Stimulated activated CD8-positive, alpha-beta memory T cell treated with anti-CD3 and anti-CD28 coated beads, Interleukin-2, amount 100 ng/mL, for 48 hours (primary cell): ENCODE measurements around the gene NSUN6.
A peak's percentile ranks its signal among the peaks of the same experiment; 100 is the strongest.

Experiments used
- DNase-seq, 2 donors: peaks; one replicate each; pipeline ENCODE4 v3.0.0-alpha.2; 2020; ENCODE audit warnings: low read depth in 2 of 2

Gene NSUN6

GRCh38 chr10:18651324-18652007, at the start of gene NSUN6:
TSS of gene NSUN6 (minus strand) at chr10:18651587. CDS start at chr10:18651203, 384 bp downstream.
- peak; percentile 88 to 91 for DNase-seq

GRCh38 chr10:18699849-18700840, 48.8 kb upstream of the NSUN6 start:
- no peak for DNase-seq

GRCh38 chr10:18690541-18690940, 39.2 kb upstream of the NSUN6 start:
- DNase-seq: no peak

DNA sequence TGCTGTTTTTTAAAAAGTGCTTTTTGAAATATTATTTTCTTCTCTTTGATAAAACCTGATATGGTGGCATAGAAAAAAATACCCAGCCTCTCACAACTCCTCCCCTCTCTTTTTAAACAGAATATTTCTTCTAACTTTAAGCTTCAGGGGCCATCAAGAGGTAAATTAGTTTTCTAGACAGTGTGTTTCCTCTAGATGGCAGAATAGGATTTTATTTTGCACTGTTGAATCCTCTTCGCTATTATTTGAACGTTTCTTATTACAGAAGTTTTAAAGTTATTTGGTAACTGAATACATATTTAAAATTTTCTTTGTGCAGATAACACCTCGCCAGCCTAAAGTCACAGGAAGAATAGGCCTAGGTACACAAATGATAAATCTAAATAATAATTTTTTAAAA, 38.1 kb upstream of the NSUN6 start:
- DNase-seq: no peak

DNA sequence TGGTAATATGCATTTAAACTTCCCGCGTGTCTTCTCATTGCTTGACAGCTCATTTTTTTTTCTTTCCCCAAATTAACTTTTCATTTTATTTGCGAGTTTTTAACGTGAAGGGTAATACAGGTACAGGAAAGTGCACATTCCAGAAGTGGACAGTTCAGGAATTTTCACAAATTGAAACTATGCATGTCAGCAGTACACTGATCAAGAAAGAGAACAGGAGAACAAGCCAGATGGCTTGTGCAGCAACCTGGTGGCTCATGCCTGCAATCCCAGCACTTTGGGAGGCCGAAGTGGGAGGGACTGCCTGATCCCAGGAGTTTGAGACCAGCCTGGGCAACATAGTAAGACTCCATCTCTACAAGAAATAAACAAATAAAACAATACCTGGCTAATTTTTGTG, 36.3 kb upstream of the NSUN6 start:
- no peak for DNase-seq

DNA sequence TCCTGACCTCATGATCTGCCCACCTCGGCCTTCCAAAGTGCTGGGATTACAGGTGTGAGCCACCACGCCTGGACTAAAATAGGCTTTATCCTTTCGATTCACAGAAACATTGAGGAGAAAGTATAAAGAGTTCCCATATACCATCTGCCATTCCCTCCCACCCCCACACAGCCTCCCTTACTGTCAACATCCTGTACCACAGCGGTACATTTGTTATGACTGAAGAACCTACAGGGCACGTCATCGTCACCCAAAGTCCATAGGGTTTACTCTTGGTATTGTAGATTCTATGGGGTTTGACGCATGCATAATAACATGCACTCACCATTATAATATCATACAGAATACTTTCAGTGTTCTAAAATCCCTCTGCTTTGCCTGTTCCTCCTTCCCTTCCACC, 35.8 kb upstream of the NSUN6 start:
- DNase-seq: no peak

DNA sequence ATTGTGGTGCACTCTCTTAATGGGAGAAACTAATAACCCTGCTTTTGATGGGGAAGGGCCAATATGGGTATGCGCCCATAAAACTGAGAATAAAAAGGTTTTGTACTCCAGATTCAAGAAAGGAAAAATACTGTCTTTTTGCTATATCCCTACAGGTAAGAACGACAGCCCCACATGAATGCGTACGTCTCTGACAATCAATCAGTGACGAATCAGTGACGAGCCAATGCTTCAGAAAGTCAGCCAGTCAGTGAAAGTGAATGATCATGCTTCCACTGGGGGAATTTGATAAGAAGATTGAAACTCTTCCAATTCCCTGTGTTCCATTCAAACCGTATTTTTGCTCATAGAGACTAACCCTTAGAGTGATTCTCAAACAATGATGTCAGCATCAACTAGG, 34.2 kb upstream of the NSUN6 start:
- DNase-seq: no peak

- no peak for DNase-seq
Measured at GRCh38 chr10:18684953-18685352, 33.6 kb upstream of the NSUN6 start.

GRCh38 chr10:18684416-18684815, 33.0 kb upstream of the NSUN6 start:
- DNase-seq: no peak

- no peak for DNase-seq
Measured at GRCh38 chr10:18683427-18683826, 32.0 kb upstream of the NSUN6 start.

DNA sequence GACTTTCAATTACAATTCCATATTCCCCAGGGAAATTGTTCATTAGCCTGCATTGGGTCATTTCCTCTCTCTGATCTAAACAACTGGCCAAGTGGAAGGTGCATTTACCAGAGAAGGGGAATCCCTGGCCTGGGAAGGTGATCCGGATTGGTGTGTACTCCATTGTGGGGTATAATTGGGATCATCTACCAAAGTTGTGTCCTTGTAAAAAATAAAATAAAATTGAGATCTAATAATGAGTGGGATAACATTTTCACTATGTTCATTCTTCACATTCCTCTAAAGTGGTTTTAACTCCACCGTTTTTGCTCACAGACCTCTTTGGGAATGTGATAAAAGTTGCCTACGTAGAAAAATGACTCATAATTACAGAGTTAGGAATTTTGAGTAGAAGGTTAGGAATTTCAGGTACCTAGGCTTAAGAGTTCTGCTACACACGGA, 30.6 kb upstream of the NSUN6 start:
- no peak for DNase-seq

- DNase-seq: no peak
Measured at GRCh38 chr10:18681366-18681765, 30.0 kb upstream of the NSUN6 start.

- no peak for DNase-seq
Measured at GRCh38 chr10:18680754-18681153, 29.4 kb upstream of the NSUN6 start.

DNA sequence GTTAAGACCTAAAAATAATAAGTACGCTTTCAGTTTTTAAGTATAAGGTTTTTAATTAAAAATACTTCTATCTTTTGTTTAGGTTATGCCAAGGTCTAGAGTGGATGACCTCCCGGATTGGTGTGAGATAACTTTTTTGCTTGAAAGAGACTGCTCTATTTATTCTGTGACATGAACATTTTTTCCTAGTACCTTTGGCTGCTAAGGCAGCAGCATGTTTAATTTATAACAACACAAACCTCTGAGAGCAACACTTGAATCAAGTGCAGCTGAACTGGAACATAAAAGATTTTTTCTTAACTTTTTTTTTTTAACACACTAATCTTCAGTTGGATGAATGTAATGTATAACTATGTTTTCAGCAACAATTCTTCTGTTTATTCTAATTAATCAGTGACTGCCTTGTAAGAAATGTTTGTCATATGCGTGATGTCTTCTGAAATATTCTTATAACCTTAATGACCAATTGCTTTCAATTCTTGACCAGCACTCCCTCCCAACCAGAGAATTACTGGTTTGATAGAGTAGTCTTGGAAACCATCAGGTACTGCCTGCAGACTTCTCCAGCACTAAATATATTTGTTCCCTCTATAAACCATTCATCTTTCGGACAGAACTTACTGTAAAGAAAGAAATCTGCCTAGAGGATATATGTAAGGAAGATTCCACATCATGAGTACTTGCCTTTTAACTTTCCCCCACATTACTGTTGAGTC, 23.9 kb upstream of the NSUN6 start:
- DNase-seq: no peak

DNA sequence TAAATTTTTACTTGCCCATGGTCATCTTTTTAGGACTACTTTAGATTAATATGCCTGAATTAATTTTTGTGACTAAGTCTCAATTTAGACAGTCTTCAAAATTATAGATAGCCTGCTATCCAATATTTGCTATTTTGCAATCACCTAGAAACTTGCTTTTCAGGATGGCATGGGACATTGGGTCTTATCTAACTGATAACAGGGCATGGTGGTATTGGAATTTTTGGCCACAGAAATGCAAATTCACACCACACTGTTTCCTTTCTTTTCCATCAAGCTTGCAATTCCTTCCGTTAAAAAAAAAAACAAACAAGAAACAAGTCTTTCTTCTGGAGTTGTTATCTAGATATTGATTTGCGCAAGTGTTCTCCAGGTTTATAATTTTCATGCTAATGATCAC, 16.6 kb upstream of the NSUN6 start:
- no peak for DNase-seq

DNA sequence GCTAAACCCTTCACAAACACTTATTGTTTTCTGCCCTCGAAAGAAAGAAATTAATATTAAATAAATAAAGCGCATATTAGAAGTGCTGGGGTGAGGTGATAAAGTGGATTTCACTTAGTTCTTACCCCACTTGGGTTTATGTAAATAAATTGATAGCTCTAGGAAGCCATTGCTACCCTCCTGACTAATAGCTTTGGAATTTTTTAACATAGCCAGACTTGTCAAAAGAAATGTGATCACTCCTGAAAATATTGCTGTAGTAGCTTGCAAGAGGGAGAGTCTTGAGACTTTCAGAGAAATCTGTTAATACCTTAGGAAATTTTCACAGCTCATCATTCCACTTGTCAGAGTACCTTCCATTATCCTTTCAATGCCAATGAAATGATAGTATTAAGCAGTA, 15.4 kb upstream of the NSUN6 start:
- no peak for DNase-seq

DNA sequence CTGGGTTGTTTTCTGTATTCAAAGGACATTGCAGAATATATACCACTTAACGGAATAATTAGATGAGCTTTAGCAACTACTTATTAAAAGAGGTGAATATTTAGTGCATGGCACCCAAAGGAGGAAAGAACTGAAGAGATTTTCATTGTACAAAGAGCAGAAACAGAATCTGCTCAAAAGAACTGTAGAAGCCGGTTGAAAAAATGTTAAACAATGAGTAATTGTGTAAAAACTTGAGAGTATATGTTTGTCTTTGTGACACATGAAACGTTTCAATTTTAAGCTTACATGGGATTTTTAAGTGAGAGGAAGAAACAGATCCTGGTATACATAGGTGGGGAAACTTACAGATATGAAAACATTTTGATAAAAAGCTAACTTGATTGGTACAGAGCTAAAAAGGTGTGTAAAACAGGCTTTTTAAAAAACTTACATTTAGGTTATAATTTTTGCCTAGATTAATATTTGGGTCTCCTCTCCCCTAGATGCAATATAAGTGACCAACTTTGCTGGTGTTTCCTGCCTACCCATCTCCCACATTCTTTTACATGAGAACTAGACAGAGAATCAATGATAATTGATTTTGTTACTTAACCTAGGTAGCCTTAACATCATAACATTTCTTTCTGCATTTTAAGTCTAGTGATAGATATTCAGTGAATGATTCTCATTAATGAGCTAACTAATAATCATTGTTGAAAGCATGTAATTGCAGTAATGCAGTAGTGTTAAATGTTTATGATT, 14.6 kb upstream of the NSUN6 start:
- no peak for DNase-seq

DNA sequence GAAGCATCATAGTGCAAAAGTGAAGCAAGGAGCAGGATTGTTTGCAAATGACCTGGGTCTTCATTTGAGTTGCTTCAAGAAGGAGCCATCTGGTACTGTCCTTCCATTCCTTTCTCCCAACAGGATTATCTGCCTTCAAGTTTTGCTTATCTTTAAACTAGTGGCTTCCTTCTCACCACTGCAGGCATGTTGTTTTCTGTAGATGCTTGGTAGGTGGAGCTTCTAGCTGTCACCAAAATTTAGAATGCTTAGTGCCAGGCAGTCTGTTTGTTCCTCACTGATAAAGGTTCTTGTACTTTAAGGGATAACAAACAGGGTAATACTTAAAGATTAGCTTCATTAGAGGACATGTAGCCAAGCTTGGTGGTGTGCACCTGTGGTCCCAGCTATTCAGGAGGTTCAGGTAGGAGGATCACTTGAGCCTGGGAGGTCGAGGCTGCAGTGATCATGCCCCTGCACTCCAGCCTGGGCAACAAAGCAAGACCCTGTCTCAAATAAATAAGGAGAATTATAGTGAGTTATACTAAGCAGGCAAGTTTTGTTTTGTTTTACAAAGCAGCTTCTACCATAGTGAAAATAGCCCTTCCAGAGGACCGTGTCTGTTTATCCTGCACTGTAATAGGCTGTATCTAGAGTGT, 13.6 kb upstream of the NSUN6 start:
- DNase-seq: no peak

DNA sequence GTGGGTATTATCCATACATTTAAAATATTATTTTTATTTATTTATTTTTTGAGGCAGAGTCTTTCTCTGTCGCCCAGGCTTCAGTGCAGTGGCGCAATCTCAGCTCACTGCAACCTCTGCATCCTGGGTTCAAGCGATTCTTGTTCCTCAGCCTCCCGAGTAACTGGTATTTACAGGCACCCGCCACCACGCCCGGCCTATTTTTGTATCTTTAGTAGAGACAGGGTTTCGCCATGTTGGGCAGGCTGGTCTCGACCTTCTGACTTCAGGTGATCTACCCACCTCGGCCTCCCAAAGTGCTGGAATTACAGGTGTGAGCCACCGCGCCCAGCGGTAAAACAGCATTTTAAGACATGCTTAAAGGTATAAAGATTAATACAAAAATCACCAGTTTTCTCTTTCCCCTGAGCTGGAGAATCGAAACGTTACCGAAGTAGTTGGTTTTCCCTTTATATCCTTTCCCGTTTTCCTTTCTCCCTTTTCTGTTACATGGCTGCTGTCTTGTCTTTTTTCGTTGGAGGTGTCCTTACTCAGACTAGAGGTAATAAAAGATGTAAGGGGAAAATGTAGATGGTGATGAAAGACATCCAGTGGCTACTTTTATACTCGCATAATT, 9.5 kb upstream of the NSUN6 start:
- no peak for DNase-seq

DNA sequence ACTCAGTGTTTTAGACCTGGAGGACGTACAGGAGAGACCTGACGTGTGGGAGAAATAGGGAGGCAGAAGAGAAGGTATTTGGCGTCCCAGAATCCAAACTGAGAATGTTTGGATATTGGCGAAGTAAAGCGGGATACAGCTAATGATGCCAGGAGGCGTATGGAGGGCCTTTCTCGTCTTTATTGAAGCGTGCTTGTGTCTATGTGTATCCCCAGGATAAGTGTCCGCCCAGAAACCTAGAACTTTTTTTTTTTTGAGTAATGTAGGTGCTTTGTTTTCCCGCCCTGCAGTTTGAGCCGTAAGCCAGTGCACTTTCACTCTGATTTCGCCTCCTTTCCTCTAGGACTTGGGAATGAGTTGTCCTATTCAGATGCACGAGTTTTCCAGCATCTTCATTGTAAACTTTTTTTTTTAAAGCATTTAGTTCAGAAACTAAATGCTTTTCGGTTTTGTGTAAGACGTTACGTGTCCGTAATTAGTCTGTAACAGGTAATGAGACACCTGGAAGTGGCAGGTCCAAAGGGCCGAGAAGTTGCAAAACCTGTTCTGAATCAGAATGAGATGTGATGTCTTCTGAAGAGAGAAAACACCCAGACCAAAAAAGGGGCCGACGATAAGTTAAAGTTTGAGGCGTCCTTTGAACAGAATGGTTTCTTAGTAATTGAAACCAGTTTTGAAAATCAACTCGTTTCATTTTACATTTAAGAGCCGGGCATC, 8.6 kb upstream of the NSUN6 start:
- DNase-seq: no peak
